ENCODE measurements around the gene GJA10.

The GJA10 gene

GRCh38 chr6:89944826-89945407 lies 50.6 kb downstream of the GJA10 start:
- DNase-seq (ENCODE audit: low read depth in 1 of 2, low spot score in 1 of 2) = no peak

All from activated T-helper 1 cell treated with anti-CD3 and anti-CD28 coated beads, Interleukin-2, amount 50 U/mL, for 16 hours (primary cell).